Gastroesophageal sphincter (tissue), 4 donors: ENCODE data around the gene PDE4A. TPM values are rescaled to one million over a fixed set of nuclear protein-coding genes. Genes with fewer than 3 reads are reported as not detected.

Experiments used
- ATAC-seq: fragments of 150-250 bp; one replicate; pipeline ENCODE4 v1.9.1; 2016; ENCODE audit warnings: mild to moderate bottlenecking, moderate library complexity
- H3K27ac ChIP-seq, 4 donors: fragments of 200-600 bp; sonication (generic) in 3 of 4; 1 replicate in 3 of 4; 2 replicates in 1 of 4; pipeline ENCODE4 v1.5.1; 2016 to 2019
- H3K27me3 ChIP-seq: fragments of 200-600 bp; sonication (generic); one replicate; pipeline ENCODE4 v1.5.1; 2019
- H3K36me3 ChIP-seq, 2 donors: fragments of 200-600 bp; sonication (generic); one replicate each; pipeline ENCODE4 v1.5.1; 2019; ENCODE audit warnings: control low read depth in 1 of 2
- H3K4me1 ChIP-seq, 3 donors: fragments of 200-600 bp; sonication (generic); 1 replicate in 2 of 3; 2 replicates in 1 of 3; pipeline ENCODE4 v1.5.1; 2016 to 2019; ENCODE audit warnings: control low read depth in 2 of 3
- H3K4me3 ChIP-seq, 2 donors: fragments of 200-600 bp; sonication (generic); one replicate each; pipeline ENCODE4 v1.5.1; 2019; ENCODE audit warnings: mild to moderate bottlenecking in 1 of 2, moderate library complexity in 1 of 2
- H3K9me3 ChIP-seq, 3 donors: fragments of 200-600 bp; sonication (generic); one replicate each; pipeline ENCODE4 v1.5.1; 2017 to 2019; ENCODE audit warnings: control low read depth in 2 of 3
- EP300 ChIP-seq: sonication (generic); formaldehyde crosslinking; IDR thresholded peaks from one replicate; pipeline ENCODE4 v1.6.1; 2017; ENCODE audit warnings: antibody characterized with exemption, mild to moderate bottlenecking
- POLR2A ChIP-seq, 2 donors: fragments of 450-650 bp; IDR thresholded peaks; one replicate each; pipeline ENCODE4 v1.6.1; 2017; ENCODE audit warnings: antibody characterized with exemption in 2 of 2, mild to moderate bottlenecking in 2 of 2, moderate library complexity in 1 of 2
- POLR2AphosphoS5 ChIP-seq: sonication (generic); formaldehyde crosslinking; IDR thresholded peaks from one replicate; pipeline ENCODE4 v1.6.1; 2017; ENCODE audit warnings: antibody characterized with exemption
- WGBS, 2 donors: methylation state at CpG; one replicate each; pipeline ENCODE4 v1.1.5; 2018; ENCODE audit warnings: low coverage in 1 of 2; 5-methylcytosine and 5-hydroxymethylcytosine counted together
- total RNA-seq, 4 donors: library from RNA; depleted of rRNA; stranded (reverse); fragments of >200 nt; gene quantifications; one replicate each; pipeline ENCODE4 v1.1.0, GENCODE V29; 2016
- TF ChIP-seq, protein P1 (sequence below), 4 experiments: fragments of 200-600 bp in 2 of 4; fragments of 450-650 bp in 2 of 4; sonication (generic) in 1 of 4; IDR thresholded peaks; one replicate each; pipeline ENCODE4 v1.5.1; 2017 to 2019; ENCODE audit warnings: antibody characterized with exemption in 4 of 4, mild to moderate bottlenecking in 2 of 4, moderate library complexity in 2 of 4

PDE4A gene
- total RNA-seq, 4 donors from 2014 or later: 7.3 to 22.5 (median 10.0) TPM

DNA sequence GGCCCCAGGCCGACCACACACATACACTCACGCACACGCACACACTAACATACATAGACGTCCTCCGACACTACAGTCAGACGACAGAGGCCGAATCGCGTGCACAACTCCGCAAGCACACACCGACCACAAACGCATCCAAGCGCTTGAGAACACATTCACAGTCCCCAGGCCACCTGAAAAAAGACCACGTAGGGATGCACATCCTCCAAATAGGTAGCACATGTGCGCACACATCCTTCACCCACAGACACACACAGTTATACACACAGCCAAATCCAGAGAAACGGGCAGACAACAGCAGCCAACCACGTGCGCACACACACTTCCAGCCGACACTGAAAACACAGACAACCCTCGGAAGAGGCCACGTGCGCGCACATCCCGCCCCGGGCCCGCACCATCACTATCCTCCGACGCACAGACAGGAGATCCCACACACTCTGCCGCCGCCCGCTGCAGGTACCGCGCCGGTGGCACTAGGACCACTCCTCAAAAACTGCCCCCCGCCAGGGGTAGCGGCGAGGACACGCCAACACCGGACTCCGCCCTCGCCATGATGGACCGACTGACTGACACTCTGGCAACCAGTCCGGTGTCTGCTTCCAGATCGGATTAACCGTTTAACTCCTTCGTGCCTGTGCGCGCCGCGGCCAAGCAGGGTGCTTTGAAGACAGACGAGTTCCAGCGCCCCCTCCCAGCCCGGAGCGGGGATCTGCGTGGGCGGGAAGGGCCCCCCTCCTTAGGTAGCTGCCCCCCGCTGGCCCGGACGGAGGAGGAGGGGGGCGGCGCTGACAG is 493 bp upstream of the PDE4A start:
- WGBS, 2 donors: 0% methylated on average over 2 of the region's 61 CpGs; no CpG with 5 or more reads in 1 of the 2 donors
- peaks cover 0 to 3% (median 0%) of the 10 kb centered on the region in 3 donors for H3K9me3 ChIP-seq
- H3K27ac ChIP-seq: no peak overlapping the region
- ATAC-seq: no peak
- H3K36me3 ChIP-seq: no peaks in the 10 kb centered on the region
- TF ChIP-seq EP300 (no peak), POLR2A (IDR thresholded peaks at IDR 0.05) (no peak), POLR2AphosphoS5 (no peak)
- TF ChIP-seq, protein P1, sequence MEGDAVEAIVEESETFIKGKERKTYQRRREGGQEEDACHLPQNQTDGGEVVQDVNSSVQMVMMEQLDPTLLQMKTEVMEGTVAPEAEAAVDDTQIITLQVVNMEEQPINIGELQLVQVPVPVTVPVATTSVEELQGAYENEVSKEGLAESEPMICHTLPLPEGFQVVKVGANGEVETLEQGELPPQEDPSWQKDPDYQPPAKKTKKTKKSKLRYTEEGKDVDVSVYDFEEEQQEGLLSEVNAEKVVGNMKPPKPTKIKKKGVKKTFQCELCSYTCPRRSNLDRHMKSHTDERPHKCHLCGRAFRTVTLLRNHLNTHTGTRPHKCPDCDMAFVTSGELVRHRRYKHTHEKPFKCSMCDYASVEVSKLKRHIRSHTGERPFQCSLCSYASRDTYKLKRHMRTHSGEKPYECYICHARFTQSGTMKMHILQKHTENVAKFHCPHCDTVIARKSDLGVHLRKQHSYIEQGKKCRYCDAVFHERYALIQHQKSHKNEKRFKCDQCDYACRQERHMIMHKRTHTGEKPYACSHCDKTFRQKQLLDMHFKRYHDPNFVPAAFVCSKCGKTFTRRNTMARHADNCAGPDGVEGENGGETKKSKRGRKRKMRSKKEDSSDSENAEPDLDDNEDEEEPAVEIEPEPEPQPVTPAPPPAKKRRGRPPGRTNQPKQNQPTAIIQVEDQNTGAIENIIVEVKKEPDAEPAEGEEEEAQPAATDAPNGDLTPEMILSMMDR (IDR thresholded peaks at IDR 0.05): no peak
- peaks cover 0 to 63% (median 35%) of the 10 kb centered on the region in 3 donors for H3K4me1 ChIP-seq
- H3K27me3 ChIP-seq: peaks cover 94% of the 10 kb centered on the region
- H3K4me3 ChIP-seq: peak overlapping the region in 1 of 2 donors; percentile 28

DNA sequence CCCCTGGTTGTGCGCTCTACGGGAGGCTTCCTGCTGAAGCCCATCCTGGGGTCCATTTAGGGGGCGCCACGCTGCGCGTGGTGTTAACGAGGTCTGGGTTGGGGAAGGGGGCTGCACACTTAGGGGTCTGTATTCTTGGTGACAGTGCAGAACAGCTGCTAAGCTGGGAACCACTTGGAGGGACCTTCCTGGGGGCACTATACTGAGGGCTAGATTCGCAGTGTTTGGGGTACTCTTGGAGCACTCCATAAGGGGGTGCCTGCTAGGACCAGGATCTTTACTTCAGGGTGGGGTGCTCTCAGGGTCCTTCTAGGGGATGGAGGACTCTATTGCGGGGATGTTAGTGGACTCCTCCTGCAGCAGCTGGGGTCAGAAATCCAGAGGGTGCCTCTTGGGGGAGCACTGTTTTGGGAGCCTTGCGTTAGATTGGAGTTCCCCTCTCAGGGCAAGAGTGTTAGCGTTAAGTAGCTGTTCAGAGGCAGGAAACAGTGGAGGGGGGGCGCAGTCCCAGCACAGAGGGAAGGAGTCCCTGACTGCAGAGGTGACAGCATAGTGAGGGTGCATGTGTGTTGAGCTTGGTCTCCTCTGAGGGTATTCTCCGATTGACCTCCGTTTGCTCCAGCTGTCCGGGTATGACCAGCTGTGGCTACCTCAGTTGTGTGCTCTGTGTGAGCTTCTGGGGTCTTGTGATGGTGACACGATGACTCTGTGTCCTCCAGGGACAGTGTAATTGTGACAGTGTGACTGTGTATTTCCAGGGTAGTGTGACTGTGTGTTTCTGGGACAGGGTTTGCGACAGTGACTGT is 1.1 kb downstream of the PDE4A start:
- 0% methylated on average over 1 of the region's 17 CpGs; no CpG with 5 or more reads in 1 of the 2 donors for WGBS, 2 donors

DNA sequence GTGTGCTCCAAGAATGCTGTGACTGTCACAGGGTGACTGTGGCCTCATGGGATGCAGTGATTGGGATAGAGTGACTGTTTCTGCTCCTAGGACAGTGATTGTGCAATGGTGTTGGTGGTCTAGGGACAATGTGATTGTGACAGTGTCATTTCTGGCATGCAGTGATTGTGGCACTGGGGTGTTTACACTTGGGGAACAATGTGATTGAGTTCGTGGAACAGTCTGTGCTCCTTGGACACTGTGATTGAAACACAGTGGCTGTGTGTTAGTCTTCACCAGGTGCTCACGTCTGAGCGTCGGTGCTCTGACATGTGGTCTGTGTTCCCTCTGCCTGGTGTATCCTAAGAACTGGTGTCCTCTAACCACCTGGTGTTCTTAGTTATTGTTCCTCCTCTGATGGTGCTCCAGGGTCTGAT is 1.7 kb downstream of the PDE4A start:
- H3K9me3 ChIP-seq: no peaks in the 10 kb centered on the region
- H3K27ac ChIP-seq: no peak overlapping the region
- H3K27me3 ChIP-seq: peaks cover 91% of the 10 kb centered on the region
- no peaks in the 10 kb centered on the region for H3K36me3 ChIP-seq
- H3K4me1 ChIP-seq: peaks cover 0 to 52% (median 25%) of the 10 kb centered on the region in 3 donors
- H3K4me3 ChIP-seq: no peak overlapping the region
- no peak for ATAC-seq
- TF ChIP-seq POLR2AphosphoS5 (no peak), EP300 (no peak), POLR2A (IDR thresholded peaks at IDR 0.05) (no peak)
- TF ChIP-seq, protein P1 (IDR thresholded peaks at IDR 0.05): no peak
- 5% methylated on average over 3 of the region's 4 CpGs; no CpG with 5 or more reads in 1 of the 2 donors for WGBS, 2 donors

More for the DNA sequence above, 1.1 kb downstream of the PDE4A start:
- H3K36me3 ChIP-seq: no peaks in the 10 kb centered on the region
- TF ChIP-seq, protein P1 (IDR thresholded peaks at IDR 0.05): no peak
- no peak for TF ChIP-seq POLR2AphosphoS5
- peaks cover 0 to 58% (median 32%) of the 10 kb centered on the region in 3 donors for H3K4me1 ChIP-seq
- H3K27me3 ChIP-seq: peaks cover 93% of the 10 kb centered on the region
- no peak overlapping the region for H3K4me3 ChIP-seq
- H3K27ac ChIP-seq: no peak overlapping the region
- no peak for ATAC-seq
- no peaks in the 10 kb centered on the region for H3K9me3 ChIP-seq

DNA sequence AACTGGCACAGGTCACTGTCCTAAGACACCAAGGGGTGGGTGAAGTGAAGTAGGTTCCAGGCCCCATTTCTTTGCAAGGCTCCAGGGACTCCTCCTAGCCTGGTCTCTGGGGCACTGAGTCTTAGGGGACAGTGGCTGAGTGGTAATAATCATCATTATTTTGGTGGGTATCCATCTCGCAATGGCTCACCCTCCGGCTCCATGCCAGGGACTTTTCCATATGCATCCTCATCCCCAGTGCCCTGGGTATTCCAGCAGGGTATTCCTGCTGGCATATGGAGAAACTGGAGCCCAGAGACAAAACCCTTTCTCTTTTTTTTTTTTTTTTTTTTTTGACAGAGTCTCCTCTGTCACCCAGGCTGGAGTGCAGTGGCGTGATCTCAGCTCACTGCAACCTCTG is 2.5 kb downstream of the PDE4A start:
- Histone ChIP-seq H3K27me3 (peaks cover 86% of the 10 kb centered on the region), H3K9me3 (no peaks in the 10 kb centered on the region), H3K27ac (no peak overlapping the region), H3K4me3 (no peak overlapping the region), H3K36me3 (no peaks in the 10 kb centered on the region), H3K4me1 (peaks cover 0 to 45% (median 25%) of the 10 kb centered on the region in 3 donors)
- no peak for TF ChIP-seq POLR2A (IDR thresholded peaks at IDR 0.05)
- TF ChIP-seq EP300: no peak
- TF ChIP-seq, protein P1 (IDR thresholded peaks at IDR 0.05): no peak
- TF ChIP-seq POLR2AphosphoS5: no peak
- no peak for ATAC-seq
- 58 to 79% methylated on average over 2 of the region's 3 CpGs for WGBS, 2 donors
